ENCODE results near the gene ACR. TPM values are rescaled to one million over a fixed set of nuclear protein-coding genes. Genes with fewer than 3 reads are reported as not detected.

The ACR gene
- total and polyA plus RNA-seq, 2 of the 8 experiments (the other 6 are each of a cell fraction or from before 2014, with no cell fraction given): 0.56 TPM; not detected in 1

GRCh38 chr22:50730013-50730891 is 7.8 kb upstream of the ACR start:
- H3K18ac ChIP-seq (ENCODE audit: extremely low read depth, low read length): no peak overlapping the region; the same call in 1 of the 2 replicates
- H2BK120ac ChIP-seq (replicated peaks; ENCODE audit: low read depth, low read length): no peak overlapping the region
- H2BK20ac ChIP-seq (ENCODE audit: low read length): no peak overlapping the region
- H3K14ac ChIP-seq (ENCODE audit: insufficient read length): no peak overlapping the region
- H3K4me2 ChIP-seq (ENCODE audit: insufficient read depth in 1 of 2, low read depth in 2 of 2, low read length in 2 of 2): peak overlapping the region in 1 of 2 experiments; percentile 21; a peak in 1 of 4 replicates
- ChIA-PET CTCF (ENCODE audit: partially characterized antibody) (interaction anchor here (1.5 to 3.7 kb wide), 2 partner anchors 9 to 36 kb away, joined by 3 to 24 read pairs; no protein-coding TSS in a partner anchor), POLR2A (ENCODE audit: partially characterized antibody) (interaction anchor here (0.6 to 1.1 kb wide), 2 partner anchors 9 to 10 kb away, joined by 3 to 4 read pairs; no protein-coding TSS in a partner anchor)
- H4K20me1 ChIP-seq (replicated peaks in 1 of 2; ENCODE audit: control insufficient read depth in 1 of 2, insufficient read depth in 2 of 2, low read length in 2 of 2): peaks cover 7 to 25% of the 10 kb centered on the region in 2 experiments
- H2AK5ac ChIP-seq (ENCODE audit: low read depth, low read length): peak overlapping the region; percentile 96; the same call in 1 of the 2 replicates
- peak in 1 of 2 experiments; percentile 50 for DNase-seq (ENCODE audit: low read depth in 1 of 2, low spot score in 2 of 2)
- H2BK15ac ChIP-seq (ENCODE audit: low read length): peak overlapping the region; percentile 53; the same call in 1 of the 2 replicates
- no peaks in the 10 kb centered on the region for H3K79me2 ChIP-seq (ENCODE audit: control insufficient read depth in 1 of 2, insufficient read depth in 2 of 2, low read length in 2 of 2)
- no peak overlapping the region; a peak in 1 of 7 replicates for H3K9ac ChIP-seq (replicated peaks in 1 of 4; ENCODE audit: extremely low read depth in 1 of 4, low read depth in 3 of 4, low read length in 3 of 4)
- H3K23ac ChIP-seq (ENCODE audit: insufficient read length): no peak overlapping the region
- H4K8ac ChIP-seq (ENCODE audit: extremely low read depth, insufficient read depth, low read length): no peak overlapping the region
- no peak overlapping the region for H3K4ac ChIP-seq (replicated peaks; ENCODE audit: insufficient read length, low read depth, low read length)
- no peaks in the 10 kb centered on the region for H3K36me3 ChIP-seq (ENCODE audit: control insufficient read depth in 2 of 4, insufficient read depth in 4 of 4, low read length in 3 of 4)
- H3K27ac ChIP-seq (ENCODE audit: low read depth, low read length): no peak overlapping the region
- peaks cover 0 to 5% (median 0%) of the 10 kb centered on the region in 4 experiments; a peak in 3 of 7 replicates for H3K4me1 ChIP-seq (replicated peaks in 1 of 4; ENCODE audit: control insufficient read depth in 3 of 4, insufficient read depth in 4 of 4, low read length in 3 of 4)
- H3K79me1 ChIP-seq (ENCODE audit: low read depth, low read length): no peaks in the 10 kb centered on the region
- H3K27me3 ChIP-seq (replicated peaks in 1 of 4; ENCODE audit: control insufficient read depth in 3 of 4, extremely low read depth in 1 of 4, insufficient read depth in 3 of 4, low read length in 3 of 4): peaks cover 21 to 57% (median 42%) of the 10 kb centered on the region in 4 experiments
- no peak for FAIRE-seq
- H3K9me3 ChIP-seq (ENCODE audit: insufficient read depth in 2 of 2, low read depth in 1 of 2, low read length in 1 of 2): no peaks in the 10 kb centered on the region
- 73% methylated on average over 37 of the region's 54 CpGs; no CpG with 5 or more reads in 1 of the 2 experiments for WGBS, 2 experiments (ENCODE audit: extremely low coverage in 1 of 2, insufficient coverage in 1 of 2, insufficient read length in 1 of 2, insufficient replicate concordance in 2 of 2, low coverage in 1 of 2, low lambda C conversion rate in 2 of 2, missing lambda C conversion rate in 1 of 2)
- peak overlapping the region; percentile 26 for H4K91ac ChIP-seq (replicated peaks; ENCODE audit: insufficient read length, low read length)
- H3K56ac ChIP-seq (replicated peaks; ENCODE audit: insufficient read length, low read depth, low read length): no peak overlapping the region
- no peak overlapping the region for H2AFZ ChIP-seq (ENCODE audit: low read length)
- peak overlapping the region; percentile 80; the same call in 1 of the 2 replicates for H2BK12ac ChIP-seq (ENCODE audit: low read depth, low read length)
- H2BK5ac ChIP-seq (ENCODE audit: low read depth, low read length): 0 out of 2 replicates have a peak overlapping the region, but pooled peaks have one; percentile 35
- H3K4me3 ChIP-seq (ENCODE audit: extremely low read depth in 1 of 4, insufficient read depth in 2 of 4, low read depth in 3 of 4, low read length in 4 of 4): 0 out of 8 replicates have a peak overlapping the region, but pooled peaks of 1 of the 4 experiments have one; percentile 35
- H4K5ac ChIP-seq (ENCODE audit: insufficient read length, low read depth, low read length): no peak overlapping the region
- H3K23me2 ChIP-seq (ENCODE audit: low read depth, low read length): no peaks in the 10 kb centered on the region; the same call in none of the 2 replicates
- TF ChIP-seq PHF8 (conservative IDR thresholded peaks at IDR 0.05; ENCODE audit: low read depth, low read length): no peak
- TF ChIP-seq SP4 (IDR thresholded peaks at IDR 0.05; ENCODE audit: low read length): no peak
- TF ChIP-seq CHD1 (IDR thresholded peaks at IDR 0.05; ENCODE audit: low read depth, low read length): no peak
- no peak for TF ChIP-seq KDM5A (IDR thresholded peaks at IDR 0.05; ENCODE audit: low read length)
- TF ChIP-seq KDM4A (IDR thresholded peaks at IDR 0.05; ENCODE audit: low read depth, low read length, severe bottlenecking): peak; percentile 2
- no peak for TF ChIP-seq SIX5 (IDR thresholded peaks at IDR 0.05; ENCODE audit: low read depth, low read length)
- peak; percentile 26 for TF ChIP-seq EZH2 (IDR thresholded peaks at IDR 0.05; ENCODE audit: low read depth, low read length, severe bottlenecking)

All from H1 (cell line).